ENCODE results near the gene APBB2. TPM values are rescaled to one million over a fixed set of nuclear protein-coding genes. Genes with fewer than 3 reads are reported as not detected.

APBB2 gene
- total RNA-seq, 1 experiment from 2014 or later = 17.7 TPM

DNA sequence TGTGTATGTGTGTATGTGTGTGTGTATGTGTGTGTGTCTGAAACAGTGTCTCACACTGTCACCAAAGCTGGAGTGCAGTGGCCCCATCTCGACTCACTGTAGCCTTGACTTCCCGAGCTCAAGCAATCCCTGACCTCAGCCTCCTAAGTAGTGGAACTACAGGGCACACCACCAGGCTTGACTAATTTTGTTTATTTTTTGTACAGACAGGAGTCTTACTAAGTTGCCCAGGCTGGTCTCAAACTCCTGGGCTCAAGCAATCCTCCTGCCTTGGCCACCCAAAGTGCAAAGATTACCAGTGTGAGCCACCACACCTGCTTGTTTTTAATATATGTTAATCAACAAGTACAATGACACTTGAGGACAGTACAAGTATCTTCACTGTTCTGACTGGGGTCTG, 92.4 kb downstream of the APBB2 start:
- intact Hi-C loops (cut with micrococcal nuclease; ENCODE audit: unreplicated experiment) = no loop called here

DNA sequence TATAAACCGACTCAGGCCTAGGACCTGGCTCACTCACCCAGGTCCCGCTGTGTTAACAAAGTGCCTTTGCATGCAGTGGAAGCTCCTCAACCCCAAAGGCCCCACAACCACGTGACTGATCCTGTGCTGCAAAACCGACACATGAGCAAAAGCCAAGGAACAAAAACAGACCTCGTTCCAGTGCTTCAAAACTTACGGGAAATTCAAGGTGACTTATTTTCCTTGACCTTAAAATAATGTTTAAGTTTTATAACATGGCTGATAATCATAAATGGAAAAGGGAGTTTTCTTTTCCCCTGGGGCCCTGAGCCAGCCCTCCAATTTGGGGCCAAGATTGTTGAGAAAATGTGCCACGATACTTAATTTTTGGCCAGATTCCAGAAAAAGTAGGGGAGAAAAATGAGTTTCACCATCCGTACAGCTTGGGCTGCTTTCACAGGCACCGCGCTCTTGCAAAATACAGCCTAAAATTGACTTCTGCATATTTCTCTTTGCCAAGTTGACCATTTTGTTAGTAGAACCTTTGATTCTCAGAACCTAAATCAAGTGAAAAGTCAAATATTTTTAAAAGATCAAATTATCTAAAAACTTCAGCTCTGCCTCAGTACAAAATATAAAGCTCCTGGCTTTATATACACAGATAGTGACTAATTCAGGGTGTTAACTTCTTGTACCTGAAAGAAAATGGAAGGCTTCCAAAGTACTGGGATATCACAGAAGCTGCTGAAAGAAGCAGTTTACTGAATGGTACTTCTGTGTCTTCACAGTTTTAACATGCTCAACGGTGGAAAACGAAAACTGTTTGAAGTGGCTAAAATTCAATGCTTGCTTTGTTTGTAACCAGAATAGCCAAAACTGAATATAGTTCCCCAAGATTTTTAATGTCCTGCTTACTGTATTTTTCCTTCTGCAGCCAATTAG, 93.8 kb downstream of the APBB2 start:
- Mint-ChIP-seq H3K27ac (ENCODE audit: unreplicated experiment) (no peak overlapping the region), H3K9me3 (ENCODE audit: low read depth, unreplicated experiment) (no peaks in the 10 kb centered on the region), H3K36me3 (ENCODE audit: insufficient read depth, unreplicated experiment) (peaks cover 5% of the 10 kb centered on the region), H3K4me1 (ENCODE audit: low read depth, unreplicated experiment) (no peaks in the 10 kb centered on the region), H3K27me3 (ENCODE audit: unreplicated experiment) (no peaks in the 10 kb centered on the region), H3K4me3 (ENCODE audit: low read depth, unreplicated experiment) (no peak overlapping the region)
- DNase-seq = no peak
- CTCF ChIA-PET = no interaction called here
- no peak for TF ChIP-seq CTCF (IDR thresholded peaks at IDR 0.05; ENCODE audit: unreplicated experiment)
- no TSS peak for BruUV-seq (replicated peaks)
- intact Hi-C loops (cut with micrococcal nuclease; ENCODE audit: unreplicated experiment) = no loop called here

More for the DNA sequence above, 92.4 kb downstream of the APBB2 start:
- CTCF ChIA-PET = no interaction called here
- no peak for DNase-seq
- no peaks in the 10 kb centered on the region for H3K27me3 Mint-ChIP-seq (ENCODE audit: unreplicated experiment)
- no TSS peak for BruUV-seq (replicated peaks)
- no peak for TF ChIP-seq CTCF (IDR thresholded peaks at IDR 0.05; ENCODE audit: unreplicated experiment)
- no peaks in the 10 kb centered on the region for H3K4me1 Mint-ChIP-seq (ENCODE audit: low read depth, unreplicated experiment)
- H3K36me3 Mint-ChIP-seq (ENCODE audit: insufficient read depth, unreplicated experiment) = no peaks in the 10 kb centered on the region
- no peaks in the 10 kb centered on the region for H3K9me3 Mint-ChIP-seq (ENCODE audit: low read depth, unreplicated experiment)
- H3K4me3 Mint-ChIP-seq (ENCODE audit: low read depth, unreplicated experiment) = no peak overlapping the region
- H3K27ac Mint-ChIP-seq (ENCODE audit: unreplicated experiment) = no peak overlapping the region

- no peak for DNase-seq
- TF ChIP-seq CTCF (IDR thresholded peaks at IDR 0.05; ENCODE audit: unreplicated experiment) = no peak
- Mint-ChIP-seq H3K9me3 (ENCODE audit: low read depth, unreplicated experiment) (no peaks in the 10 kb centered on the region), H3K27me3 (ENCODE audit: unreplicated experiment) (no peaks in the 10 kb centered on the region), H3K4me3 (ENCODE audit: low read depth, unreplicated experiment) (no peak overlapping the region), H3K4me1 (ENCODE audit: low read depth, unreplicated experiment) (no peaks in the 10 kb centered on the region), H3K27ac (ENCODE audit: unreplicated experiment) (no peak overlapping the region), H3K36me3 (ENCODE audit: insufficient read depth, unreplicated experiment) (peaks cover 5% of the 10 kb centered on the region)
- CTCF ChIA-PET = interaction anchor here (0.7 kb wide), 1 partner anchor 15 kb away, joined by 3 read pairs; no protein-coding TSS in a partner anchor
- intact Hi-C loops (cut with micrococcal nuclease; ENCODE audit: unreplicated experiment) = no loop called here
- no TSS peak for BruUV-seq (replicated peaks)
Measured at GRCh38 chr4:41119867-41120295, 94.5 kb downstream of the APBB2 start.

GRCh38 chr4:41111791-41112190, 102.6 kb downstream of the APBB2 start:
- H3K36me3 Mint-ChIP-seq (ENCODE audit: insufficient read depth, unreplicated experiment) = peaks cover 5% of the 10 kb centered on the region
- H3K4me1 Mint-ChIP-seq (ENCODE audit: low read depth, unreplicated experiment) = peaks cover 11% of the 10 kb centered on the region
- H3K9me3 Mint-ChIP-seq (ENCODE audit: low read depth, unreplicated experiment) = no peaks in the 10 kb centered on the region
- H3K4me3 Mint-ChIP-seq (ENCODE audit: low read depth, unreplicated experiment) = no peak overlapping the region
- no peaks in the 10 kb centered on the region for H3K27me3 Mint-ChIP-seq (ENCODE audit: unreplicated experiment)
- CTCF ChIA-PET = no interaction called here
- no peak overlapping the region for H3K27ac Mint-ChIP-seq (ENCODE audit: unreplicated experiment)
- BruUV-seq (replicated peaks) = no TSS peak
- no peak for DNase-seq
- TF ChIP-seq CTCF (IDR thresholded peaks at IDR 0.05; ENCODE audit: unreplicated experiment) = no peak
- intact Hi-C loops (cut with micrococcal nuclease; ENCODE audit: unreplicated experiment) = no loop called here
